Measurements from ENCODE around the gene MS4A5.
"Not testable (repeated sequence)": the region's sequence is repeated elsewhere in the genome, so short reads cannot be mapped to it uniquely, and the experiment has no call there.

MS4A5 gene

GRCh38 chr11:60429272-60429671 is at the start of gene MS4A5:
MS4A5 (plus strand) TSS chr11:60429572; CDS start chr11:60429675, 103 bp downstream.
- no peak for DNase-seq

DNA sequence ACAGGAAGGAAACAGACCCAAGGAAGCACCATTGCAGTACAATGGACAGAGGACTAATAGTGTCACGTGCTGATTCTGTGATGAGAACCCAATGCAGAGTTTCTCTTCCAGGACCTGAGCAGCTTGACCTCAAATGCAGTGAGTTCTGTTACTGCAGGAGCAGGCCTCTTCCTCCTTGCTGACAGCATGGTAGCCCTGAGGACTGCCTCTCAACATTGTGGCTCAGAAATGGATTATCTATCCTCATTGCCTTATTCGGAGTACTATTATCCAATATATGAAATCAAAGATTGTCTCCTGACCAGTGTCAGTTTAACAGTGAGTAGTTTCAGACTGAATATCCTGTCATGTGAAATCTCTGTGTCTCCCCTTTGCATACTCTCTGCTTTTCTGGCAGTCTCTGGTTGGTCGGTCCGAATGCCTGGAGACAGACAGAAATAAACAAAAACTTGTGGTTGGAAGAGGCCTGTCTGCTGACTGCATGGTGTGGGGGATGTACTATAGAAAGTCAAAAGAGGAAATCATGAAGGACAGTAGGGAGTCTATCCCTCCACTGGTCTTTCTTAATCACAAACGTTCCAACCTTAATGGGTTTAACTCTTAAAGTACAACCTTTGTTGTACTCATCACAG is 40.0 kb upstream of the MS4A5 start:
- no peak for DNase-seq

- no peak for DNase-seq
Observed at GRCh38 chr11:60390419-60390818, 39.0 kb upstream of the MS4A5 start.

- DNase-seq, result no peak
Observed at GRCh38 chr11:60392361-60392760, 37.0 kb upstream of the MS4A5 start.

DNA sequence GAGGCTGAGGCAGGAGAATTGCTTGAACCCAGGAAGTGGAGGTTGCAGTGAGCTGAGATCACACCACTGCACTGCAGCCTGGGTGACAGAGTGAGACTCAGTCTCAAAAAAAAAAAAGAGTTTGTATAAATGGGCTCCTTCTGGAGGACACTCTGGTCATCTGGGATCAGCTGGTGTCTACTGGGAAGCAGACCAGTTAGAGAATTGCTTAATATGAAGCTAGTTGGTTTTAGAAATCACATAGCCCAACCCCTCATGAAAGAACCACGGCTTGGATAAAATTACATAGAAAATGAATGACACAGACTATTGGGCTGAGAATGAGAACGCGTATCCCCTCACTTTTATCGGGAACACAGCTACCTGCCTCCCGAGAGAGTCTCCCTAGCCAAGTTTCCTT is 36.4 kb upstream of the MS4A5 start:
- DNase-seq, result no peak

DNA sequence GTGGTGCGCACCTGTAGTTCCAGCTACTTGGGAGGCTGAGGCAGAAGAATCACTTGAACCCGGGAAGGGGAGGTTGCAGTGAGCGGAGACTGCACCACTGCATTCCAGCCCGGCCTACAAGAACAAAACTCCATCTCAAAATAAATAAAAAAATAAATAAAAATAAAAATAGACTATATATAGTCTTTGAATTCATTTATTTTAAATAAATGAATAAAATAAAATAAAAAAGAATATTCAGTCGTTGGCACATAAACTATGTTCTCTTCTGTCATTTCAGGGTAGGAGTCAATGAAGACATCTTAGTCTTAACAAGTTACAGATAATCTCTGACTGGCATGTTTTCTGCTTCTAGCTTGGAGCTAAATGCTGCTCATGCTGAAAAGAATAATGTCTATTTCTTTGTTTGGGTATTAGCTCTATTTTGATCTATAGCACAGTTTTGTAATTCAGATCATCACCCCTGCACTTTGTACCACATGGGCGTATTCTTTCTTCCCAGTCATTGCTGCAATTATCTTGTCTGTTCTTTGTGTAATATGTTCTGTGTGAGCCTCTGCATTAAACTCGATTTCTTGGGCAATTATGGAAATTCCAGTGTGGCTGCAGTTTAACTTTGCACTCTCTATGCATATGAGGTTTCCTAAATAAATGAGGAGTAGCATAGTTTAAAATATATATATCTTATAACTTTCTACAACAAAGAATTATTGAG is 34.5 kb upstream of the MS4A5 start:
- DNase-seq, result no peak

DNA sequence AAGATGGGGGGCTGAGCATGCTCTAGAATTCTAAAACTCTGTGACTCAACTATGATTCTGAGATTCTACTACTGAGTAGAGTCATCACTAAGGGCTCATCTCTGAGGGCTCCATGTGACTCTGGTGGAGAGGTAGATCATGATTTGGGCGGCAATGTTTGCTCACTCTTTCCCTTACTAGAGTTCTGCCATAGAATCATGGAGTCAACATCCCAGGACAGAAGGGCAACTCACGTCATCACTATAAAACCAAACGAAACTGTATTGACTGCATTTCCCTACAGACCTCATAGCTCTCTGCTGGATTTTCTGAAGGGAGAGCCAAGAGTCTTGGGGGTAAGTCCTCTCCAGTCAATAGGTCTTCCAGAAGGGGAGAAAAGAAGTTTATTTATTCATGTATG is 33.0 kb upstream of the MS4A5 start, which contains the start of gene MS4A14:
Gene MS4A14 (plus strand): TSS at position 78 of the 400 bp plus-strand sequence. CDS start 120 bp downstream, at position 198.
- no peak for DNase-seq

DNA sequence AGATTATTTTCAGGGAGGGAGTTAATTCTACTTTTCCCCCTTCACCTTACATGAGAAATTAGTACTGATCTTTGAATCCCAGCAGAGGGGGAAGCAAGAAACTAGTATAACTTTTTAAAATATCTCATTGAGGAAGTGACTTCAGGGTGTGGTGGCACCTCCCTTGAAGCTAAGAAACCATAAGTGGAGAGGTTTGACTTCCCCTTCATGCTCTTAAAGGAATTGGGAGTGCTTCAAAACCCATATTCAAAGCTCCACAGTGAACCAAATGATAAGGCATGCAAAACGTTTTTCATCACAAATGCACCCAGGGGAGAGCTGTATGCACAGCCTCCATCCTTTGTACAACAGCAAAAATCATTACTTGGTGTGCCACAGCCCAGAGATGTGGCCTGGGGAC is 32.6 kb upstream of the MS4A5 start:
- DNase-seq, result no peak

- no peak for DNase-seq
Observed at GRCh38 chr11:60420015-60420414, 9.4 kb upstream of the MS4A5 start.

- DNase-seq, result no peak
Observed at GRCh38 chr11:60422609-60423008, 6.8 kb upstream of the MS4A5 start.

GRCh38 chr11:60428517-60428916 is 855 bp upstream of the MS4A5 start:
- DNase-seq, result no peak

GRCh38 chr11:60431251-60431650 is 1.9 kb downstream of the MS4A5 start:
- no peak for DNase-seq

- DNase-seq, result no peak
Observed at GRCh38 chr11:60433401-60433800, 4.0 kb downstream of the MS4A5 start.

DNA sequence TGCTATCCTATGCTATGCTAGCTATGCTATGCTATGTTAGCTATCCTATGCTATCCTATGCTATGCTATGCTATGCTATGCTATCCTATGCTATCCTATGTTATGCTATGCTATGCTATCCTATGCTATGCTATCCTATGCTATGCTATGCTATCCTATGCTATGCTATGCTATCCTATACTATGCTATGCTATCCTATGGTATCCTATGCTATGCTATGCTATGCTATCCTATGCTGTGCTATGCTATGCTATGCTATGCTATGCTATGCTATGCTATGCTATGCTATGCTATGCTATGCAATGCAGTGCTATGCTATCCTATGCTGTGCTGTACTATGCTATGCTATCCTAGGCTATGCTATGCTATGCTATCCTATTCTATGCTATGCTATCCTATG is 17.7 kb downstream of the MS4A5 start:
- DNase-seq, result no peak

DNA sequence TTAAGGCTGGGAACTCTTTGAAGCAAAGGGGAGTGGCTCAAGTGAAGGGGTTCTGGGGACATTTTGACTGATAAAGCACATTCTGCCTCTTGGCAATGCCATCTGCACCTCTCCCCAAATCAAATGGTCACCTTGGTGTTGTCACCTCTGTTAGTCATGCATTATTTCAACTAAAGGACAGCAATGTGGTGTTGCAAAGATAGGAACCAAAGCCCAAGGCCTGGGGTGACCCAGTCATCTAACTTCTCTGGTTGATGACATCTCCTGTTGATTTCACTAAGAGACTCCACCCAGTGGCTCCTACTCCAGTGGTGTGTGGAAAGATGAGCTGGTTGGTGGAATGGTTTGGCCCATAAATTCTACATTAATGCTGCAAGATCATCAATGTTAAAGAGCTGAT is 18.5 kb downstream of the MS4A5 start:
- no peak for DNase-seq

DNA sequence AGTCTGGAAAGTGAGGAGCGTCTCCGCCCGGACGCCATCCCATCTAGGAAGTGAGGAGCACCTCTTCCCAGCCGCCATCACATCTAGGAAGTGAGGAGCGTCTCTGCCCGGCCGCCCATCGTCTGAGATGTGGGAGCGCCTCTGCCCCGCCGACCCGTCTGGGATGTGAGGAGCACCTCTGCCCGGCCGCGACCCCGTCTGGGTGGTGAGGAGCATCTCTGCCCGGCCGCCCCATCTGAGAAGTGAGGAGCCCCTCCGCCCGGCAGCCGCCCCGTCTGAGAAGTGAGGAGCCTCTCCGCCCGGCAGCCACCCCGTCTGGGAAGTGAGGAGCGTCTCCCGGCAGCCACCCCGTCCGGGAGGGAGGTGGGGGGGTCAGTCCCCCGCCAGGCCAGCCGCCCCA is 21.8 kb downstream of the MS4A5 start:
- DNase-seq, result not testable (repeated sequence)

DNA sequence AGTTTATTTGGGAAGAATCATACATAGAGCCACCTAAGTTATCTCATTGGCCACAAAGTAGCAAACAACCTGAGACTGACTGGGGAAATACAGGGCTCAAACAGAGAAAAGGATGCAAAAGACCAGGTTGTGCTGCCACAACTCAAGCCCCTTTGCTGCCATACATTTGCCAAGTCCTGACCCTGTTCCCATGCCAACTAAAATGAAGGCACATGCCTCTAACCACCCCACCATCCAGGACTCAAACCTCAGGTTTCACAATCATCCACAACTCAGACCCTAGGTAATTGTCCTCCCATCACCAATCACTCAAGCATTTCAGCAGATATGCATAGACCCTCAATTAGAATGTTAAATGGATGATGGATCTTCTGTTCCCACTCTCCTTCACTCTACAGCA is 24.8 kb downstream of the MS4A5 start:
- DNase-seq, result no peak

DNA sequence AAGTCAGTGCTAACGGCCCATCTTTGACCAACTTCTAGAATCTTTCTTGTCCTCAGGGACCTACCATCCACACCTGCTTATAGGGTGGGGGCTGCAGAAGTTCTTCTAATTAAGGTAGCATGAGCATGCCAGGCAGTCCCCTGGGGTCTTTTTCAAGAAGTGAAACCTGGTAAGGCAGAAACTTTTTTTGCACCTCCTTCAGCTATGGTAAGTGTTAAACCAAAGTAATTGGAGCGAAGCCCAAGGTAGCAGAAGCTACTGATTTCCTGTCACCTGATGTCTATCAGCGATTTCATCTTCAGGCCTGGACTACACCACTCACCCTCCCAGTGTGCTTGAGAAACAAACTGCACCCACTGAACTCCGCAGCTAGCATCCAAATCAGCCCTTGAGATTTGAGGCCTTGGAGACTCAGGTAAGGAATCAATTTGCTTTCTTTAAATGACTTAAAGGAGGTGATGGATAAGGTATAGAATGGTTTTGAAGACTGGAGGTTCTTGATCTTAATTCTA is 26.2 kb downstream of the MS4A5 start, which contains the start of gene MS4A1:
Gene MS4A1 (plus strand): TSS at position 317 of the 512 bp plus-strand sequence. CDS start 6,528 bp downstream, outside the sequence.
- no peak for DNase-seq

GRCh38 chr11:60457576-60457975 is 28.2 kb downstream of the MS4A5 start:
- no peak for DNase-seq

DNA sequence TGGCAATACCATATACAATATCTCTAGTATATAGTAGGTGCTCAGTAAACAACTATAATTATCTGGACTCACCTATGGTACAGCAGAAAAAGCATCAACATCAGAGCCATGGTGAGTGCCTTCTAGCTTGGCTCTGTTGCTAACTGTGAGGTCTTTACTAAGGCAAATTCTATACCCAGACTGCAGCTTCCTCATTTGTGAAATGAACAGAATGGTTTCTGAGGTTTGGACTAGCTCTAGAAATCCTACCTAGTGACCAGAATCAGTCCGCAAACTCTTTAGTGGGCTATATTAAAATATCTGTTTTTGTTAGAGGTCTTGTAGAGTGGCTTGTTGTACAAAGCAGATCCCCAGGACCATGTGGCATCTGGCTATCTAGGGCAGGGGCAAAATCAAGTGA is 30.0 kb downstream of the MS4A5 start:
- no peak for DNase-seq

DNA sequence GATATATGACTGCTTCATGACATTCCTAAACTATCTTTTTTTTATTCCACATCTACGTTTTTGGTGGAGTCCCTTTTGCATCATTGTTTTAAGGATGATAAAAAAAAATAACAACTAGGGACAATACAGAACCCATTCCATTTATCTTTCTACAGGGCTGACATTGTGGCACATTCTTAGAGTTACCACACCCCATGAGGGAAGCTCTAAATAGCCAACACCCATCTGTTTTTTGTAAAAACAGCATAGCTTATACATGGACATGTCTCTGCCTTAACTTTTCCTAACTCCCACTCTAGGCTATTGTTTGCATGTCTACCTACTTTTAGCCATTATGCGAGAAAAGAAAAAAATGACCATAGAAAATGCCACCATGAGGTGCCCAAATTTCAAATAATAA is 39.5 kb downstream of the MS4A5 start:
- no peak for DNase-seq

GRCh38 chr11:60469723-60470122 is 40.4 kb downstream of the MS4A5 start:
- DNase-seq, result no peak

- DNase-seq, result no peak
Observed at GRCh38 chr11:60477035-60477445, 47.7 kb downstream of the MS4A5 start.

DNA sequence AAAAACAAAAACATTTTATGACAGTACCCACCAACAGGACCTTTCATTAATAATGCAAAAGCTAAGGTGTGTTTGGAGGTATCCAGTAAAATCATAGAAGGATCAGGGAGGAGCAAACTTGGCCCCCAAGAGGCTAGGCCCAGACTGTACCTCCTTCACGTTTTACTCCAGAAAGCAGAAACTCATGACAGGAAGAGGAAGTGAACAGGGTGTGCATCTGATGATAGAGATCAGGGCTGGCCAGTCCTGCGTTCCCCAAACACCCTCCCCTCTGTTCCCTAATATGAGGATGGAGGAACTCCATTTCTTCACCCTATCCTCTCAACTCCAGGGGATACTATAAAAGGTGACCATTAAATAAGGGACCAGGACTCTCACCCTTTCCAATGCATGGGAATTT is 53.0 kb downstream of the MS4A5 start:
- DNase-seq, result no peak

Data from NCI-H2171 treated with DMSO at 0.1 percent for 48 hours (cell line).